HUES6 (cell line): ENCODE measurements around the gene ELMO1.

Experiments
- H3K27ac ChIP-seq: 2 replicates; pipeline ENCODE4 v1.7.0; 2013; ENCODE audit warnings: low read depth, mild to moderate bottlenecking, low read length, inconsistent platforms
- H3K27me3 ChIP-seq: 2 replicates; pipeline ENCODE4 v1.6.1; 2013; ENCODE audit warnings: low read length; ENCODE audit not compliant: control insufficient read depth, insufficient read depth
- H3K36me3 ChIP-seq: 2 replicates; pipeline ENCODE4 v1.6.1; 2013; ENCODE audit warnings: low read length; ENCODE audit not compliant: control insufficient read depth, insufficient read depth
- H3K4me1 ChIP-seq: 2 replicates; pipeline ENCODE4 v1.6.1; 2013; ENCODE audit warnings: low read length; ENCODE audit not compliant: control insufficient read depth, insufficient read depth
- H3K4me3 ChIP-seq: 2 replicates; pipeline ENCODE4 v1.5.1; 2013; ENCODE audit warnings: low read depth, low read length
- H3K9ac ChIP-seq: one replicate; pipeline ENCODE4 v1.6.1; 2013; ENCODE audit warnings: mild to moderate bottlenecking, low read length
- H3K9me3 ChIP-seq: 2 replicates; pipeline ENCODE4 v1.6.1; 2013; ENCODE audit warnings: low read depth, low read length; ENCODE audit not compliant: control insufficient read depth, insufficient read depth

The ELMO1 gene

GRCh38 chr7:36906956-36907635, 541.6 kb downstream of the ELMO1 start:
- H3K4me1 ChIP-seq = peaks cover 4% of the 10 kb centered on the region; the same call in 1 of the 2 replicates
- H3K36me3 ChIP-seq = no peaks in the 10 kb centered on the region
- H3K9me3 ChIP-seq = no peaks in the 10 kb centered on the region
- H3K27me3 ChIP-seq = no peaks in the 10 kb centered on the region
- no peak overlapping the region for H3K9ac ChIP-seq
- no peak overlapping the region for H3K27ac ChIP-seq
- H3K4me3 ChIP-seq = no peak overlapping the region

GRCh38 chr7:36906448-36906847, 542.2 kb downstream of the ELMO1 start:
- Histone ChIP-seq H3K4me3 (no peak overlapping the region), H3K9me3 (no peaks in the 10 kb centered on the region), H3K36me3 (no peaks in the 10 kb centered on the region), H3K9ac (no peak overlapping the region), H3K27ac (no peak overlapping the region), H3K4me1 (peaks cover 4% of the 10 kb centered on the region; the same call in 1 of the 2 replicates), H3K27me3 (no peaks in the 10 kb centered on the region)

- Histone ChIP-seq H3K9me3 (no peaks in the 10 kb centered on the region), H3K36me3 (no peaks in the 10 kb centered on the region), H3K27me3 (no peaks in the 10 kb centered on the region), H3K4me3 (no peak overlapping the region), H3K4me1 (peaks cover 4% of the 10 kb centered on the region; the same call in 1 of the 2 replicates), H3K27ac (no peak overlapping the region), H3K9ac (no peak overlapping the region)
These were observed 542.8 kb downstream of the ELMO1 start for GRCh38 chr7:36905841-36906240.

GRCh38 chr7:36904802-36905201, 543.9 kb downstream of the ELMO1 start:
- Histone ChIP-seq H3K27me3 (no peaks in the 10 kb centered on the region), H3K27ac (no peak overlapping the region), H3K36me3 (no peaks in the 10 kb centered on the region)

GRCh38 chr7:36904101-36904500, 544.6 kb downstream of the ELMO1 start:
- Histone ChIP-seq H3K27ac (no peak overlapping the region), H3K4me1 (peaks cover 4% of the 10 kb centered on the region; the same call in 1 of the 2 replicates), H3K27me3 (no peaks in the 10 kb centered on the region), H3K9me3 (no peaks in the 10 kb centered on the region), H3K9ac (no peak overlapping the region), H3K4me3 (no peak overlapping the region), H3K36me3 (no peaks in the 10 kb centered on the region)

More at GRCh38 chr7:36904802-36905201, 543.9 kb downstream of the ELMO1 start:
- no peak overlapping the region for H3K9ac ChIP-seq
- peaks cover 4% of the 10 kb centered on the region; the same call in 1 of the 2 replicates for H3K4me1 ChIP-seq
- no peak overlapping the region for H3K4me3 ChIP-seq
- H3K9me3 ChIP-seq = no peaks in the 10 kb centered on the region

GRCh38 chr7:36900988-36901710, 547.5 kb downstream of the ELMO1 start:
- no peak overlapping the region for H3K27ac ChIP-seq
- H3K9me3 ChIP-seq = no peaks in the 10 kb centered on the region
- H3K9ac ChIP-seq = no peak overlapping the region
- no peaks in the 10 kb centered on the region for H3K36me3 ChIP-seq
- H3K27me3 ChIP-seq = no peaks in the 10 kb centered on the region
- peaks cover 4% of the 10 kb centered on the region; the same call in 1 of the 2 replicates for H3K4me1 ChIP-seq
- no peak overlapping the region for H3K4me3 ChIP-seq

GRCh38 chr7:36898186-36898585, 550.5 kb downstream of the ELMO1 start:
- Histone ChIP-seq H3K9ac (no peak overlapping the region), H3K4me3 (no peak overlapping the region), H3K27ac (no peak overlapping the region), H3K27me3 (no peaks in the 10 kb centered on the region), H3K9me3 (no peaks in the 10 kb centered on the region), H3K4me1 (no peaks in the 10 kb centered on the region), H3K36me3 (no peaks in the 10 kb centered on the region)

GRCh38 chr7:36896956-36897590, 551.6 kb downstream of the ELMO1 start:
- Histone ChIP-seq H3K9me3 (no peaks in the 10 kb centered on the region), H3K27ac (no peak overlapping the region), H3K27me3 (no peaks in the 10 kb centered on the region), H3K4me1 (no peaks in the 10 kb centered on the region), H3K4me3 (no peak overlapping the region), H3K9ac (no peak overlapping the region), H3K36me3 (no peaks in the 10 kb centered on the region)

- H3K9me3 ChIP-seq = no peaks in the 10 kb centered on the region
- no peak overlapping the region for H3K4me3 ChIP-seq
- no peak overlapping the region for H3K9ac ChIP-seq
- no peaks in the 10 kb centered on the region for H3K27me3 ChIP-seq
- H3K4me1 ChIP-seq = no peaks in the 10 kb centered on the region
- H3K36me3 ChIP-seq = no peaks in the 10 kb centered on the region
- no peak overlapping the region for H3K27ac ChIP-seq
These were observed 552.2 kb downstream of the ELMO1 start for GRCh38 chr7:36896418-36896817.

- H3K27me3 ChIP-seq = no peaks in the 10 kb centered on the region
- no peak overlapping the region for H3K9ac ChIP-seq
- no peaks in the 10 kb centered on the region for H3K4me1 ChIP-seq
- H3K27ac ChIP-seq = no peak overlapping the region
- H3K4me3 ChIP-seq = no peak overlapping the region
- H3K36me3 ChIP-seq = no peaks in the 10 kb centered on the region
- H3K9me3 ChIP-seq = no peaks in the 10 kb centered on the region
These were observed 553.5 kb downstream of the ELMO1 start for GRCh38 chr7:36895192-36895591.

GRCh38 chr7:36894190-36894589, 554.5 kb downstream of the ELMO1 start:
- Histone ChIP-seq H3K4me3 (no peak overlapping the region), H3K36me3 (no peaks in the 10 kb centered on the region), H3K9me3 (no peaks in the 10 kb centered on the region), H3K27ac (no peak overlapping the region), H3K27me3 (no peaks in the 10 kb centered on the region), H3K4me1 (no peaks in the 10 kb centered on the region), H3K9ac (no peak overlapping the region)
